H1 (cell line): ENCODE results near the gene ABCC9.
A peak's percentile ranks its signal among the peaks of the same experiment; 100 is the strongest.

Source experiments
- CHD7 ChIP-seq: fragments of 300-600 bp; sonication (generic); IDR thresholded peaks from 2 replicates; pipeline ENCODE4 v1.7.1; 2012; ENCODE audit warnings: low read length, moderate library complexity, mild to moderate bottlenecking, inconsistent platforms; ENCODE audit not compliant: insufficient replicate concordance
- CTCF ChIP-seq, 3 experiments: IDR thresholded peaks; 1 replicate in 2 of 3; 2 replicates in 1 of 3; pipeline versions ENCODE4 v1.5.1 to v1.6.1; 2011; ENCODE audit warnings: low read length in 3 of 3, mild to moderate bottlenecking in 3 of 3, inconsistent platforms in 2 of 3, low read depth in 1 of 3, moderate library complexity in 1 of 3; ENCODE audit not compliant: insufficient read depth in 1 of 3; ENCODE audit errors: control extremely low read depth in 1 of 3
- EZH2 ChIP-seq: fragments of 200-600 bp; sonication (generic); IDR thresholded peaks from 2 replicates; pipeline ENCODE4 v1.7.1; 2012; ENCODE audit warnings: low read depth, mild to moderate bottlenecking, moderate library complexity, low read length, inconsistent platforms; ENCODE audit not compliant: severe bottlenecking
- JUND ChIP-seq: IDR thresholded peaks from 2 replicates; pipeline ENCODE4 v1.6.1; 2011; ENCODE audit warnings: mild to moderate bottlenecking, improper control_type of control experiment, low read length
- KDM1A ChIP-seq: fragments of 200-600, 300-600 bp; sonication (generic); IDR thresholded peaks from 2 replicates; pipeline ENCODE4 v1.7.1; 2016; ENCODE audit warnings: mild to moderate bottlenecking, low read length, borderline replicate concordance
- MAX ChIP-seq: IDR thresholded peaks from 2 replicates; pipeline ENCODE4 v1.6.1; 2012; ENCODE audit warnings: inconsistent platforms
- POLR2AphosphoS5 ChIP-seq: IDR thresholded peaks from 2 replicates; pipeline ENCODE4 v1.6.1; 2011; ENCODE audit warnings: low read depth, low read length
- SIN3A ChIP-seq, 2 experiments: IDR thresholded peaks in 1 of 2; conservative IDR thresholded peaks in 1 of 2; 2 replicates each; pipeline ENCODE4 v1.6.1; 2011 to 2012; ENCODE audit warnings: low read length in 2 of 2, improper control_type of control experiment in 1 of 2, low read depth in 1 of 2, mild to moderate bottlenecking in 1 of 2
- SUZ12 ChIP-seq: fragments of 200-600 bp; sonication (generic); IDR thresholded peaks from 2 replicates; pipeline ENCODE4 v1.6.1; 2012; ENCODE audit warnings: mild to moderate bottlenecking, inconsistent platforms, low read length, moderate library complexity, mixed read lengths
- TBP ChIP-seq: IDR thresholded peaks from 2 replicates; pipeline ENCODE4 v1.6.1; 2011; ENCODE audit warnings: low read depth, low read length, improper control_type of control experiment

GRCh38 chr12:21773263-21773741, 167.9 kb downstream of the ABCC9 start:
- TF ChIP-seq CTCF (IDR thresholded peaks at IDR 0.05; ENCODE audit: control extremely low read depth in 1 of 3, insufficient read depth in 1 of 3, low read depth in 1 of 3, low read length in 3 of 3) (peak; percentile 68 to 87 (median 82)), MAX (0 out of 2 replicates have a peak, but pooled peaks have one; percentile 17), EZH2 (no peak), SUZ12 (no peak), POLR2AphosphoS5 (no peak), CHD7 (no peak), TBP (no peak), SIN3A (conservative IDR thresholded peaks at IDR 0.05 in 1 of 2, IDR thresholded peaks at IDR 0.05 in 1 of 2; ENCODE audit: low read depth in 1 of 2, low read length in 2 of 2) (no peak), JUND (no peak), KDM1A (no peak)
